GM19043 (cell line): ENCODE measurements around the gene AIMP1.

Source experiments
- ATAC-seq: cut with Tn5 transposase; IDR thresholded peaks from one replicate; pipeline ENCODE4 v1.9.1; 2021; ENCODE audit warnings: low read depth; ENCODE audit not compliant: unreplicated experiment

The AIMP1 gene

GRCh38 chr4:106315968-106316772 is at the start of gene AIMP1, which contains the start of gene TBCK:
AIMP1 (plus strand) TSS chr4:106316550; CDS start chr4:106325010, 8,460 bp downstream.
TBCK (minus strand) TSS chr4:106316209; CDS start chr4:106308960, 7,249 bp downstream.
- ATAC-seq = peak; percentile 78

- ATAC-seq = no peak
These were observed 47.6 kb upstream of the AIMP1 start for GRCh38 chr4:106268786-106269185.

GRCh38 chr4:106269711-106270110 is 46.6 kb upstream of the AIMP1 start:
- no peak for ATAC-seq

GRCh38 chr4:106270736-106271135 is 45.6 kb upstream of the AIMP1 start:
- no peak for ATAC-seq

GRCh38 chr4:106273831-106274230 is 42.5 kb upstream of the AIMP1 start:
- no peak for ATAC-seq

GRCh38 chr4:106277140-106277675 is 39.1 kb upstream of the AIMP1 start:
- no peak for ATAC-seq

GRCh38 chr4:106284227-106284626 is 32.1 kb upstream of the AIMP1 start:
- no peak for ATAC-seq

- ATAC-seq = no peak
These were observed 29.7 kb upstream of the AIMP1 start for GRCh38 chr4:106286611-106287010.

- no peak for ATAC-seq
These were observed 28.9 kb upstream of the AIMP1 start for GRCh38 chr4:106287353-106287969.

- ATAC-seq = no peak
These were observed 26.6 kb upstream of the AIMP1 start for GRCh38 chr4:106289737-106290136.

- no peak for ATAC-seq
These were observed 24.7 kb upstream of the AIMP1 start for GRCh38 chr4:106291678-106292077.

GRCh38 chr4:106294062-106294461 is 22.3 kb upstream of the AIMP1 start:
- no peak for ATAC-seq

GRCh38 chr4:106297245-106298035 is 18.9 kb upstream of the AIMP1 start:
- no peak for ATAC-seq

- ATAC-seq = no peak
These were observed 16.4 kb upstream of the AIMP1 start for GRCh38 chr4:106299977-106300376.

GRCh38 chr4:106301393-106302061 is 14.8 kb upstream of the AIMP1 start:
- ATAC-seq = no peak

- no peak for ATAC-seq
These were observed 14.3 kb upstream of the AIMP1 start for GRCh38 chr4:106302062-106302438.

- ATAC-seq = no peak
These were observed 12.6 kb upstream of the AIMP1 start for GRCh38 chr4:106303548-106304281.

GRCh38 chr4:106304632-106305031 is 11.7 kb upstream of the AIMP1 start:
- ATAC-seq = no peak

- ATAC-seq = no peak
These were observed 10.8 kb upstream of the AIMP1 start for GRCh38 chr4:106305435-106306055.
